ENCODE data around the gene PTPRCAP.
"Not testable (repeated sequence)": the region's sequence is repeated elsewhere in the genome, so short reads cannot be mapped to it uniquely, and the experiment has no call there.

PTPRCAP gene

DNA sequence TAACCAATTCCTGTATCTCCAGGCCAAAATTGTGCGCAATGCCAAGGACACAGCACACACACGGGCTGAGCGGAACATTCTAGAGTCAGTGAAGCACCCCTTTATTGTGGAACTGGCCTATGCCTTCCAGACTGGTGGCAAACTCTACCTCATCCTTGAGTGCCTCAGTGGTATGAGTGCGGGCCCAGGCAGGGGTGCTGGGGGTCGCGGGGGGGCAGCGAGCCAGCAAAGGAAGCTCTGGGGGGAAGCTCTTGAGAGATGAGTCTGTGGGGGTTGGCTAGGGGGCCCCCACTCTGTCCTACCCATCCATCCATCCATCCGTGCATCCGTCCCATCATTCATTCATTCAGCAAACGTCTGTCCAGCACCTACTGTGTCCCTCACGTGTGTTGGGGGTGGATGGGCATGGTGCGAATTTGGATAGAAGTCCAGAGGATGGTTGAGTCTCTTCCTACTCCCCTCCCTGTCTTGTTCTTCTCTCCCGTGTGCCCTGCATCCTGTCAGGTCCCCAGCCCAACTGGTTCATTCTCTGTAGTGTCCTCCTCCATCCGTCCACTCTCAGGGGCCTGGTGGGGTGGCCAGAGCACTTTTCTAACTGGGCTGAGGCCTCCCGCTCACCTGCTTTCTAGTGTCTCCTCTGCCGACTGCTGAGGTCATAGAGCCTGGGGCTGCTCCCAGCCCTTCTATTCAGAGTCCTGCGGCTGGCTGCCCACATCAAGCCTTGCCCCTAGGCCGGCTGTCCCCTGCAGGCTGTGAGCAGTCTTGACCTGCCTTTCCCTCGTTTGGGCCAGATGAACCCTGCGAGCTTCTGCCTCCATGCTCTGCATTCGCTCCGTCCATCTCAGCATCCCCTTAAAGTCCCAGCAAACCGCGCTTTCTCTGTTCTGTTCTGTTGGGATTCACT, 5.9 kb downstream of the PTPRCAP start:
- H3K4me1 ChIP-seq, result peaks cover 11% of the 10 kb centered on the region
- no peaks in the 10 kb centered on the region for H3K9me3 ChIP-seq
- no peaks in the 10 kb centered on the region for H3K27me3 ChIP-seq (ENCODE audit: low read depth)
- H3K36me3 ChIP-seq (replicated peaks), result peaks cover 55% of the 10 kb centered on the region
- H3K4me3 ChIP-seq, result no peak overlapping the region
- in situ Hi-C loops (cut with MboI; ENCODE audit: low sequenced_read_pairs), result no loop called here
- no peak for DNase-seq (ENCODE audit: low spot score in 2 of 2)

DNA sequence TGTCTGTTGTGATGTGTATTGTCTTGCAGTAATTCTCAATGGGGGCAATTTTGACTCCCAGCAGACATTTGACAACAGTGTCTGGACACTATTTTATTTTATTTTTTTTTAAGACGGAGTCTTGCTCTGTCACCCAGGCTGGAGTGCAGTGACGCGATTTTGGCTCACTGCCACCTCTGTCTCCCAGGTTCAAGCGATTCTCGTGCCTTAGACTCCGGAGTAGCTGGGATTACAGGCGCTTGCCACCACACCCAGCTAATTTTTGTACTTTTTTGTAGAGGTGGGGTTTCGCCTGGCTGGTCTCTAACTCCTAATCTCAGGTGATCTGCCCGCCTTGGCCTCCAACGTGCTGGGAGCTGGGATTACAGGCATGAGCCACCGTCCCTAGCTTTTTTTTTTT, 7.8 kb downstream of the PTPRCAP start:
- Histone ChIP-seq H3K9me3 (no peaks in the 10 kb centered on the region), H3K4me1 (peaks cover 11% of the 10 kb centered on the region), H3K4me3 (peak overlapping the region; percentile 87), H3K27me3 (ENCODE audit: low read depth) (no peaks in the 10 kb centered on the region), H3K36me3 (replicated peaks) (peaks cover 36% of the 10 kb centered on the region)
- in situ Hi-C loops (cut with MboI; ENCODE audit: low sequenced_read_pairs), result no loop called here
- no peak for DNase-seq (ENCODE audit: low spot score in 2 of 2)

DNA sequence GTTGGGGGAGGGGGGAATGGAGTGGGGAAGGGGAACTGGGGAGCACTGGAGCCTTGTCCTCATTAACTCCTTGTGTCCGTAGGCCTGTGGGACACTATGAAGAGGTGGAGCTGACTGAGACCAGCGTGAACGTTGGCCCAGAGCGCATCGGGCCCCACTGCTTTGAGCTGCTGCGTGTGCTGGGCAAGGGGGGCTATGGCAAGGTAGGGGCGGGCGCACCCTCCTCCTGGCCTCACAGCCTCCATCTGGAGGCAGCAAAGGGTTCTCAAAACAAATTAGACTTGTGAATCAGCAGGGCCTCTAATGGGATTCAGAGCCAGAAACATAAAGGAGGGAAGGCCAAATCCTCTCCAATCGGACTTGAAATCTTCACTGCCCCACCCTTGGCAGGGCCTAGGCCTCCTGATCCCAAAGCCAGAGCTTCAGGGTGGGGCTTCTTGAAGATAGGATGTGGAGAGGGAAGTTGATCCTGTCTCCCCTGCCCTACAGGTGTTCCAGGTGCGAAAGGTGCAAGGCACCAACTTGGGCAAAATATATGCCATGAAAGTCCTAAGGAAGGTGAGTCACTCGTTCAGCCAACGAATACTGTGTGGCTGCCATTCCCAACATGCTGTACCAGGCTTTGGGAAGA, 8.3 kb downstream of the PTPRCAP start:
- in situ Hi-C loops (cut with MboI; ENCODE audit: low sequenced_read_pairs), result no loop called here
- no peak for DNase-seq (ENCODE audit: low spot score in 2 of 2)
- Histone ChIP-seq H3K36me3 (replicated peaks) (peaks cover 31% of the 10 kb centered on the region), H3K4me3 (peak overlapping the region; percentile 87), H3K9me3 (no peaks in the 10 kb centered on the region), H3K27me3 (ENCODE audit: low read depth) (no peaks in the 10 kb centered on the region), H3K4me1 (peaks cover 11% of the 10 kb centered on the region)

DNA sequence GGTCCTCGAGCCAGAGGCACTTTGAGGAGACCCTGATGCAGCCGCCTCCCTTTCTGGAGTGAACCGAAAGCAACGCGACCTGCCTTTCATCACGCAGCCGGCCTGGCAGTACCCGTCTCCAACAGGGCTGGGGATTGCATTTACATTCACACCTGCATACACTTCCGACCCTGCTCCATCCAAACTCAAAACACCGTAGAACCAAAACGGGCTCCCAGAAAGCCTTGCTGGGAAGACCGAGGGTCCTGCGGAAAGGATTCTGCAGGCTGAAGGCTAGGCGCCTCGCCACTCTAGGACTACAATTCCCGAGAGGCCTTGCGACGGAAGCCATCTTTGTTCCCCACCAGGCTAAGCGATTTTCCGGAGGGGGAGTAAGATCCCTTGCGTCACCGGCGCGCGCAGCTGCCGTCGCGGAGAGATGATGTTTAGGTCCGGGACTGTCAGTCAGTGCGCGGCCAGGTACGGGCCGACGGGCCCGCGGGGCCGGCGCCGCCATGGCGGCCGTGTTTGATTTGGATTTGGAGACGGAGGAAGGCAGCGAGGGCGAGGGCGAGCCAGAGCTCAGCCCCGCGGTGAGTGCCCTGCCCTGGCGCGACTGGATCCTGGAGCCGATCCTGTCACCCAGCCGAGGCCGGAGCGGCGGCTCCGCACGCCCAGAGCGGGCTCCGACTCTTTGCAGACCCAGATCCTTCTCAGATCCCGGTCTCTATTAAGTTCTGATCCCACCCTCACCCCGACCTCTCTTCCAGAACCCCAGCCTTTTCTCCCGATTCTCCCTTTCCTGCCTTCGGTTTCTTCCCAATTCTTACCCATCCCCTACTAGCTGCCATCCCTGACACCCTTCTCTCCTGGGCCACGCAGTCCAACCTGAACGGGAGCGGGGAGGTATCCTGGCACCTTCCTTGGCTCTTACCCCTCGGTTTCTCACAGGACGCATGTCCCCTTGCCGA, 9.2 kb downstream of the PTPRCAP start, which contains the start of gene RPS6KB2:
RPS6KB2 (plus strand) TSS at position 443 of the 950 bp plus-strand sequence; CDS start at position 495, 52 bp downstream.
- DNase-seq (ENCODE audit: low spot score in 2 of 2), result peak; percentile 95 to 99
- in situ Hi-C loops (cut with MboI; ENCODE audit: low sequenced_read_pairs), result no loop called here
- no peaks in the 10 kb centered on the region for H3K9me3 ChIP-seq
- peaks cover 24% of the 10 kb centered on the region for H3K36me3 ChIP-seq (replicated peaks)
- H3K27me3 ChIP-seq (ENCODE audit: low read depth), result no peaks in the 10 kb centered on the region
- peak within 1 kb of the TSS; percentile 87 for H3K4me3 ChIP-seq
- H3K4me1 ChIP-seq, result peaks cover 11% of the 10 kb centered on the region

DNA sequence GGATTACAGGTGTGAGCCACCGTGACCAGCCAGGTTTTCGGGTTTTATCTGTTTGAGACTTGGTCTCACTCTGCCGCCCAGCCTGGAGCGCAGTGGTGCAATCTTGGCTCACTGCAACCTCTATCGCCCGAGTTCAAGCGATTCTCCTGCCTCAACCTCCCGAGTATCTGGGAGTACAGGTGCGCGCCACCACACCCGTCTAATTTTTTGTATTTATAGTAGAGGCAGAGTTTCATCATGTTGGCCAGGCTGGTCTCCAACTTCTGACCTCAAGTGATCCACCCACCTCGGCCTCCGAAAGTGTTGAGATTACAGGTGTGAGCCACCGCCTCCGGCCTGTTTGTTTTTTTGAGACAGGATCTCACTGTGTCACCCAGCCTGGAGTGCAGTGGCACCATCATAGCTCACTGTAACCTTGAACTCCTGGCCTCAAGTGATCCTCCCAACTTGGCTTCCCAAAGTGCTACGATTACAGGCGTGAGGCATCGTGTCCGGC, 10.1 kb downstream of the PTPRCAP start:
- H3K9me3 ChIP-seq; in situ Hi-C loops (cut with MboI; ENCODE audit: low sequenced_read_pairs); DNase-seq (ENCODE audit: low spot score in 2 of 2); H3K27me3 ChIP-seq (ENCODE audit: low read depth): not testable (repeated sequence)
- Histone ChIP-seq H3K4me3 (peak overlapping the region; percentile 87), H3K4me1 (peaks cover 11% of the 10 kb centered on the region), H3K36me3 (replicated peaks) (peaks cover 17% of the 10 kb centered on the region)

DNA sequence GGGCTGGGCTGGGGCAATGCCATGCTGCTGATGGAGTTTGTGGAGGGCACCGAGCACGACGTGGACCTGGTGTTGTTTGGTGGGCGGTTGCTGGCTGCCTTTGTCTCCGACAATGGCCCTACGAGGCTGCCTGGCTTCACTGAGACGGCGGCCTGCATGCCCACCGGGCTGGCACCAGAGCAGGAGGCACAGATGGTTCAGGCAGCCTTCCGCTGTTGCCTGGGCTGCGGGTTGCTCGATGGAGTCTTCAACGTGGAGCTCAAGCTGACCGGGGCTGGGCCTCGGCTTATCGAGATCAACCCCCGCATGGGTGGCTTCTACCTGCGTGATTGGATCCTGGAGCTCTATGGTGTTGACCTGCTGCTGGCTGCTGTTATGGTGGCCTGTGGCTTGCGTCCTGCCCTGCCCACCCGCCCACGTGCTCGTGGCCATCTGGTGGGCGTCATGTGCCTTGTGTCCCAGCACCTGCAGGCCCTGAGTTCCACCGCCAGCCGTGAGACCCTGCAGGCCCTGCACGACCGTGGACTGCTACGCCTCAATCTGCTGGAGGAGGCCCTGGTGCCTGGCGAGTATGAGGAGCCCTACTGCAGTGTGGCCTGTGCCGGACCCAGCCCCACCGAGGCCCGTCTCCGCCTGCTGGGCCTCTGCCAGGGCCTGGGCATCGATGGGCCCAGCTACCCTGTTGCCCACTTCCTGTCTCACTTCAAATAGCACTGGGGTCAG, 13.4 kb downstream of the PTPRCAP start:
- no peaks in the 10 kb centered on the region for H3K27me3 ChIP-seq (ENCODE audit: low read depth)
- H3K4me1 ChIP-seq, result peaks cover 13% of the 10 kb centered on the region
- no peak for DNase-seq (ENCODE audit: low spot score in 2 of 2)
- in situ Hi-C loops (cut with MboI; ENCODE audit: low sequenced_read_pairs), result no loop called here
- no peak overlapping the region for H3K4me3 ChIP-seq
- H3K9me3 ChIP-seq, result no peaks in the 10 kb centered on the region
- no peaks in the 10 kb centered on the region for H3K36me3 ChIP-seq (replicated peaks)

DNA sequence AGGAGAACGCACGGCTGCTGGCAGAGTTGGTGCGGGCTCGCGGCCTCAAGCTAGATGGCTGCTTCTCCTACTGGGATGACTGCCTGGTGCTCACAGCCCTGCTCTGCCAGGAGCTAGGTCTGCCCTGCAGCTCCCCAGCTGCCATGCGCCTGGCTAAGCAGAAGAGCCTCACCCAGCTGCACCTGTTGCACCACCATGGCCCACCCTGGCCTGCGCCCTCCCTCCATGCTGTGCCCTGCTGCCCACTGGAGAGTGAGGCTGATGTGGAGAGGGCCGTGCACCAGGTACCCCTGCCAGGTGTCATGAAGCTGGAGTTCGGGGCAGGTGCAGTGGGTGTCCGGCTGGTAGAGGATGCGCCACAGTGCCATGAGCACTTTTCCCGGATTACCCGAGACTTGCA, 14.0 kb downstream of the PTPRCAP start:
- no peaks in the 10 kb centered on the region for H3K27me3 ChIP-seq (ENCODE audit: low read depth)

DNA sequence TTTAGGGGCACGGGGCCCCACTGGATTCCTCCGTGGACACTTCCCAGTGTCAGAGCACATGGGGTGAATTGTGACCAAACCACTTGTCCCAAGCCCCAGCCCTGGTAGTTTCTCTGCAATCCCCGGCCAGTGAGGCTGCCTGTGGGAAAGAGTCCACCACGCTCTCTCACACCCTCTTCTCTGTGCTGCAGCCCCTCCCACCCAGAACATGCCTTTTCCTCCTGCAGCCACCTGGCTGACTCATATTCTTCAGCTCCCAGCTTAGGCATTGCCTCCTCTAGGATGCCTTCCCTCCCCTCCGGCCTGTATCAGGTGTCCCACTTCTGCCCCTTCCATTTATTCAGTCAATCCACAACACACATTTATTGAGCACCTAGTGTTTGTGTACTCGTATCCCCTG, 14.6 kb downstream of the PTPRCAP start:
- in situ Hi-C loops (cut with MboI; ENCODE audit: low sequenced_read_pairs), result no loop called here
- Histone ChIP-seq H3K4me1 (peaks cover 13% of the 10 kb centered on the region), H3K36me3 (replicated peaks) (no peaks in the 10 kb centered on the region), H3K4me3 (no peak overlapping the region), H3K27me3 (ENCODE audit: low read depth) (no peaks in the 10 kb centered on the region), H3K9me3 (no peaks in the 10 kb centered on the region)
- no peak for DNase-seq (ENCODE audit: low spot score in 2 of 2)

More for the DNA sequence above, 14.0 kb downstream of the PTPRCAP start:
- H3K9me3 ChIP-seq, result no peaks in the 10 kb centered on the region
- H3K4me1 ChIP-seq, result peaks cover 13% of the 10 kb centered on the region
- DNase-seq (ENCODE audit: low spot score in 2 of 2), result no peak
- H3K4me3 ChIP-seq, result no peak overlapping the region
- in situ Hi-C loops (cut with MboI; ENCODE audit: low sequenced_read_pairs), result no loop called here
- H3K36me3 ChIP-seq (replicated peaks), result no peaks in the 10 kb centered on the region

DNA sequence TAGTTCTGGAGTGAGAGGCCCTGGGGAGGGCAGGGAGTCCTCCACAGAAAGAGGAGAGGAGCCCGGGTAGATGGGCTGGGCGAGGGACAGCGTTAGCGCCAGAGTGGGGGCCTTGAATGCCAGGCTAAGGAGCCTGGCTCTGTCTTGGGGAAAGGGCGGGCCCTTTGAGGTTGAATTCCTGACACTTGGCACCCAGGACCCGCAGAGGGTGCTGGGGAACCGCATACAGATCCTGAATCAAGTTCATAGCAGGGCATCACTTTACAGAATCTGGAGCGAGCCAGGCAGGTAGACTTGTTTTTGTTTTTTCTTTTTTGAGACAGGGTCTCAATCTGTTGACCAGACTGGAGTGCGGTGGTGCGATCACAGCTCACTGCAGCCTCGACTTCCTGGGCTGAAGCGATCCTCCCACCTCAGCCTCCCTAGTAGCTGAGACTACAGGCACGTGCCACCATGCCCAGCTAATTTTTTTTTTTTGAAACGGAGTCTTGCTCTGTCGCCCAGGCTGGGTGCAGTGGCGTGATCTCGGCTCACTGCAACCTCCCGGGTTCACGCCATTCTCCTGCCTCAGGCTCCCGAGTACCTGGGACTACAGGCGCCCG, 16.0 kb downstream of the PTPRCAP start:
- H3K9me3 ChIP-seq, result no peaks in the 10 kb centered on the region
- peak overlapping the region; percentile 29 for H3K4me3 ChIP-seq
- H3K36me3 ChIP-seq (replicated peaks), result no peaks in the 10 kb centered on the region
- DNase-seq (ENCODE audit: low spot score in 2 of 2), result no peak
- no peaks in the 10 kb centered on the region for H3K27me3 ChIP-seq (ENCODE audit: low read depth)
- peaks cover 7% of the 10 kb centered on the region for H3K4me1 ChIP-seq
- in situ Hi-C loops (cut with MboI; ENCODE audit: low sequenced_read_pairs), result no loop called here

DNA sequence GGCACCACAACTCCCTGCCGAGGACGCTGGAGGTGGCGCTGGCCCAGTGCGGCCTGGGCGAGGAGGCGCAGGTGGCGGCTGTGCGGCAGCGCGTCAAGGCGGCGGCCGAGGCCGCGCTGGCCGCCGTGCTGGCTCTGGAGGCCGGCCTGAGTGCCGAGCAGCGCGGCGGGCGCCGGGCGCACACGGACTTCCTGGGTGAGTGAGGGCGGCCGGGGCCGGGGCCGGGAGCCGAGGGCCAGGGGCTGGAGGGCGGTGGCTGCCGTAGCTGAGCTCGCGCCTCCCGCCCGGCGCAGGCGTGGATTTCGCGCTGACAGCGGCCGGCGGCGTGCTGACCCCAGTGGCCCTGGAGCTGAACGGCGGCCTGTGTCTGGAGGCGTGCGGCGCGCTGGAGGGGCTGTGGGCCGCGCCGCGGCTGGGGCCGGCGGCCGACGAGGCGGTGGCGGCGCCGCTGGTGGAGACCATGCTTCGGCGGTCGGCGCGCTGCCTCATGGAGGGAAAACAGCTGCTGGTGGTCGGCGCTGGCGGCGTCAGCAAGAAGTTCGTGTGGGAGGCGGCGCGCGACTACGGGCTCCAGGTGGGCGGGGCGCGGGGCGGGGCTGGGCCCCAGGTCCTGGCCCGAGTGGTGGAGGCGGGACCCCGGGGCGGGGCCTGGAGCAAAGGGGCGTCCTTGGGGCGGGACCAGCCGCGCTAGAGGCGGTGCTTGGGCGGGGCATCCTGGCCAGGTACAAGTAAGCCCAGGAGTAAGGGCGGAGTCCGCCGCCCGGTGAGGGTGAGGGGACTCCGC, 16.6 kb downstream of the PTPRCAP start:
- Histone ChIP-seq H3K9me3 (no peaks in the 10 kb centered on the region), H3K4me1 (peaks cover 7% of the 10 kb centered on the region), H3K4me3 (peak overlapping the region; percentile 29), H3K36me3 (replicated peaks) (no peaks in the 10 kb centered on the region), H3K27me3 (ENCODE audit: low read depth) (no peaks in the 10 kb centered on the region)
- DNase-seq (ENCODE audit: low spot score in 2 of 2), result peak; percentile 84 to 98
- in situ Hi-C loops (cut with MboI; ENCODE audit: low sequenced_read_pairs), result no loop called here

DNA sequence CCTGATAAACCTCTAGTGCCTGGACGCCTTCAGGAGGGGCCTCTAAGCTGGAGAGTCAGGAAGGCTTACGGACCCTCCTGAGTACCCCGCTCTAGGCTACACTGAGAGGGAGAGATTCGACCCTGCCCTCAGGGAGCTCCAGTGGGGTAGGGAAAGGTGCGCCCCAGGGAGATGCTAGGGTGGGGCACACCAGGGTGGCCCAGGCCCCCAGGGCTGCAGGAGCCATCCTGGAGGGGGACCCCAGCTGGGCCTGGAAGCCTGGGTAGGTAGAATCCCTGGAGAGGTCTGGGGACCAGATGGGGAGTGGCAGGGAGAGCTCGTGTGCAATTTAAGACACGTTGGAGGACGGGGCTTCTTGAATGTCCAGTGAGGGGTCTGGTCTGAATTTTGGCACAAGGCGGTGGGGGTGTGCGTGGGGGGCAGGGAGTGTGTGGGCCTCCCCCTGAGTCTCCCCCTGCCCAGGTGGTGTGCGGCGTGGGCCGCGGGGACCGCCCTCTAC, 17.3 kb downstream of the PTPRCAP start:
- peak overlapping the region; percentile 29 for H3K4me3 ChIP-seq
- no peak for DNase-seq (ENCODE audit: low spot score in 2 of 2)
- H3K4me1 ChIP-seq, result peaks cover 7% of the 10 kb centered on the region
- H3K36me3 ChIP-seq (replicated peaks), result no peaks in the 10 kb centered on the region
- H3K27me3 ChIP-seq (ENCODE audit: low read depth), result no peaks in the 10 kb centered on the region
- in situ Hi-C loops (cut with MboI; ENCODE audit: low sequenced_read_pairs), result no loop called here
- no peaks in the 10 kb centered on the region for H3K9me3 ChIP-seq
